Fibroblast of lung (primary cell): ENCODE data around the gene HSPB8. TPM values are rescaled to one million over a fixed set of nuclear protein-coding genes. Genes with fewer than 3 reads are reported as not detected.

ENCODE experiments used
- DNase-seq, 2 donors: peaks; one replicate each; pipeline versions ENCODE4 v3.0.0 to v3.0.0-alpha.2; 2010; ENCODE audit warnings: low read depth in 2 of 2
- H2AFZ ChIP-seq: 2 replicates; pipeline ENCODE4 v1.5.1; 2012; ENCODE audit warnings: low read length, control low read depth, inconsistent platforms
- H3K27ac ChIP-seq: 2 replicates; pipeline ENCODE4 v1.5.1; 2011; ENCODE audit warnings: low read length, control low read depth; ENCODE audit not compliant: insufficient read depth
- H3K27me3 ChIP-seq: 2 replicates; pipeline ENCODE4 v1.5.1; 2011; ENCODE audit warnings: mild to moderate bottlenecking, low read length; ENCODE audit not compliant: control insufficient read depth, insufficient read depth
- H3K36me3 ChIP-seq: 2 replicates; pipeline ENCODE4 v1.5.1; 2011; ENCODE audit warnings: low read length; ENCODE audit not compliant: control insufficient read depth, insufficient read depth
- H3K4me1 ChIP-seq: 2 replicates; pipeline ENCODE4 v1.5.1; 2011; ENCODE audit warnings: low read length; ENCODE audit not compliant: control insufficient read depth, insufficient read depth; ENCODE audit errors: extremely low read depth
- H3K4me2 ChIP-seq: 2 replicates; pipeline ENCODE4 v1.5.1; 2011; ENCODE audit warnings: low read length, control low read depth; ENCODE audit not compliant: insufficient read depth; ENCODE audit errors: extremely low read depth
- H3K4me3 ChIP-seq, 4 experiments: fragments of 200-600 bp in 1 of 4; sonication (generic) in 1 of 4; replicated peaks in 1 of 4; 2 replicates each; pipeline ENCODE4 v1.5.1; 2011 to 2016; ENCODE audit warnings: low read length in 4 of 4, low read depth in 3 of 4, mild to moderate bottlenecking in 3 of 4, control low read depth in 2 of 4, inconsistent platforms in 1 of 4, mixed read lengths in 1 of 4; ENCODE audit not compliant: insufficient read depth in 1 of 4; ENCODE audit errors: control extremely low read depth in 1 of 4
- H3K79me2 ChIP-seq: 2 replicates; pipeline ENCODE4 v1.5.1; 2012; ENCODE audit warnings: mild to moderate bottlenecking, low read length, inconsistent platforms; ENCODE audit not compliant: control insufficient read depth, insufficient read depth
- H3K9ac ChIP-seq: 2 replicates; pipeline ENCODE4 v1.5.1; 2011; ENCODE audit warnings: mild to moderate bottlenecking, low read length, control low read depth; ENCODE audit not compliant: insufficient read depth
- H3K9me3 ChIP-seq: 2 replicates; pipeline ENCODE4 v1.5.1; 2012; ENCODE audit warnings: low read depth, low read length; ENCODE audit not compliant: control insufficient read depth, insufficient read depth
- H4K20me1 ChIP-seq: 2 replicates; pipeline ENCODE4 v1.5.1; 2011; ENCODE audit warnings: low read length; ENCODE audit not compliant: control insufficient read depth, insufficient read depth; ENCODE audit errors: extremely low read depth
- CTCF ChIP-seq, 2 donors: IDR thresholded peaks in 1 of 2; conservative IDR thresholded peaks in 1 of 2; 1 replicate in 1 of 2; 2 replicates in 1 of 2; pipeline ENCODE4 v1.5.1; 2011 to 2012; ENCODE audit warnings: low read length in 2 of 2, control low read depth in 1 of 2, inconsistent platforms in 1 of 2, low read depth in 1 of 2, mild to moderate bottlenecking in 1 of 2
- EZH2 ChIP-seq: IDR thresholded peaks from 2 replicates; pipeline ENCODE4 v1.5.1; 2012; ENCODE audit warnings: low read length, control low read depth, mild to moderate bottlenecking; ENCODE audit errors: missing control alignments
- polyA plus RNA-seq, 2 donors: library from polyadenylated mRNA; depleted of rRNA in 1 of 2; stranded (reverse) in 1 of 2; unstranded in 1 of 2; fragments of >200 nt; gene quantifications; 2 replicates each; pipeline ENCODE4 v1.2.1, GENCODE V29; 2011 to 2012; ENCODE audit warnings: missing spikeins in 1 of 2
- total RNA-seq: library from RNA; depleted of rRNA; stranded (reverse); fragments of >200 nt; gene quantifications from 2 replicates; pipeline ENCODE4 v1.2.1, GENCODE V29; 2014

HSPB8 gene
- total and polyA plus RNA-seq, 2 donors (not counting 1 experiment from before 2014, with no cell fraction given): 23.8 to 42.4 TPM

- no peak for TF ChIP-seq CTCF (conservative IDR thresholded peaks at IDR 0.05 in 1 of 2, IDR thresholded peaks at IDR 0.05 in 1 of 2; ENCODE audit: low read depth in 1 of 2, low read length in 2 of 2)
- TF ChIP-seq EZH2: no peak
- no peak overlapping the region for H3K9ac ChIP-seq
- no peak for DNase-seq
- no peak overlapping the region for H3K27ac ChIP-seq
- no peaks in the 10 kb centered on the region for H3K27me3 ChIP-seq
- no peaks in the 10 kb centered on the region for H3K79me2 ChIP-seq
- H2AFZ ChIP-seq: no peak overlapping the region
- H3K9me3 ChIP-seq: no peaks in the 10 kb centered on the region
- H3K4me3 ChIP-seq: no peak overlapping the region
- no peaks in the 10 kb centered on the region for H3K4me1 ChIP-seq
- H3K36me3 ChIP-seq: no peaks in the 10 kb centered on the region
- H3K4me2 ChIP-seq: no peak overlapping the region
- H4K20me1 ChIP-seq: no peaks in the 10 kb centered on the region
These were observed 19.7 kb downstream of the HSPB8 start for GRCh38 chr12:119198440-119198839.

GRCh38 chr12:119200601-119201000 is 21.9 kb downstream of the HSPB8 start:
- no peak overlapping the region for H3K4me3 ChIP-seq
- H3K36me3 ChIP-seq: no peaks in the 10 kb centered on the region
- no peaks in the 10 kb centered on the region for H3K79me2 ChIP-seq
- no peaks in the 10 kb centered on the region for H3K4me1 ChIP-seq
- H2AFZ ChIP-seq: no peak overlapping the region
- no peaks in the 10 kb centered on the region for H4K20me1 ChIP-seq
- DNase-seq: no peak
- H3K27me3 ChIP-seq: no peaks in the 10 kb centered on the region
- no peak overlapping the region for H3K4me2 ChIP-seq
- no peak overlapping the region for H3K9ac ChIP-seq
- H3K9me3 ChIP-seq: no peaks in the 10 kb centered on the region
- no peak for TF ChIP-seq CTCF (conservative IDR thresholded peaks at IDR 0.05 in 1 of 2, IDR thresholded peaks at IDR 0.05 in 1 of 2; ENCODE audit: low read depth in 1 of 2, low read length in 2 of 2)
- TF ChIP-seq EZH2: no peak
- H3K27ac ChIP-seq: no peak overlapping the region

GRCh38 chr12:119201789-119202543 is 23.2 kb downstream of the HSPB8 start:
- H2AFZ ChIP-seq: no peak overlapping the region
- no peaks in the 10 kb centered on the region for H3K36me3 ChIP-seq
- H3K4me2 ChIP-seq: no peak overlapping the region
- H3K27me3 ChIP-seq: no peaks in the 10 kb centered on the region
- no peak for DNase-seq
- H3K4me3 ChIP-seq: no peak overlapping the region
- no peak overlapping the region for H3K9ac ChIP-seq
- H3K9me3 ChIP-seq: no peaks in the 10 kb centered on the region
- H3K27ac ChIP-seq: no peak overlapping the region
- no peaks in the 10 kb centered on the region for H4K20me1 ChIP-seq
- TF ChIP-seq CTCF (conservative IDR thresholded peaks at IDR 0.05 in 1 of 2, IDR thresholded peaks at IDR 0.05 in 1 of 2; ENCODE audit: low read depth in 1 of 2, low read length in 2 of 2) (no peak), EZH2 (no peak)
- no peaks in the 10 kb centered on the region for H3K4me1 ChIP-seq
- H3K79me2 ChIP-seq: no peaks in the 10 kb centered on the region
